ENCODE data around the gene PTRH2. TPM values are rescaled to one million over a fixed set of nuclear protein-coding genes. Genes with fewer than 3 reads are reported as not detected.

PTRH2 gene
- total RNA-seq, 4 donors from 2014 or later, result 11.7 to 60.2 (median 14.9) TPM

- H3K36me3 ChIP-seq, result peaks cover 0 to 78% (median 2%) of the 10 kb centered on the region in 3 donors
- H3K4me3 ChIP-seq, result no peak overlapping the region
- no peak for DNase-seq
- TF ChIP-seq CTCF (IDR thresholded peaks at IDR 0.05), result no peak
- no peak for TF ChIP-seq POLR2A (IDR thresholded peaks at IDR 0.05)
- H3K9me3 ChIP-seq, result no peaks in the 10 kb centered on the region
- H3K27ac ChIP-seq, result peak overlapping the region in 1 of 4 donors; percentile 22
- peaks cover 0 to 4% (median 0%) of the 10 kb centered on the region in 4 donors for H3K4me1 ChIP-seq
- no peaks in the 10 kb centered on the region for H3K27me3 ChIP-seq
Observed at GRCh38 chr17:59696682-59697277, 10.4 kb downstream of the PTRH2 start.

- no peaks in the 10 kb centered on the region for H3K9me3 ChIP-seq
- H3K36me3 ChIP-seq, result peaks cover 0 to 84% (median 2%) of the 10 kb centered on the region in 3 donors
- TF ChIP-seq CTCF (IDR thresholded peaks at IDR 0.05) (no peak), POLR2A (IDR thresholded peaks at IDR 0.05) (no peak)
- peak overlapping the region in 1 of 4 donors; percentile 22 for H3K27ac ChIP-seq
- H3K4me3 ChIP-seq, result no peak overlapping the region
- no peak for DNase-seq
- H3K4me1 ChIP-seq, result peaks cover 0 to 4% (median 0%) of the 10 kb centered on the region in 4 donors
- no peaks in the 10 kb centered on the region for H3K27me3 ChIP-seq
Observed at GRCh38 chr17:59695945-59696681, 11.1 kb downstream of the PTRH2 start.

GRCh38 chr17:59694344-59694743 is 12.9 kb downstream of the PTRH2 start:
- Histone ChIP-seq H3K4me3 (no peak overlapping the region), H3K9me3 (no peaks in the 10 kb centered on the region), H3K27ac (no peak overlapping the region), H3K36me3 (peaks cover 0 to 96% (median 2%) of the 10 kb centered on the region in 3 donors), H3K4me1 (peaks cover 0 to 4% (median 0%) of the 10 kb centered on the region in 4 donors), H3K27me3 (no peaks in the 10 kb centered on the region)
- TF ChIP-seq POLR2A (IDR thresholded peaks at IDR 0.05) (no peak), CTCF (IDR thresholded peaks at IDR 0.05) (no peak)
- DNase-seq, result no peak

GRCh38 chr17:59693582-59693981 is 13.6 kb downstream of the PTRH2 start:
- Histone ChIP-seq H3K9me3 (no peaks in the 10 kb centered on the region), H3K4me1 (peaks cover 0 to 4% (median 0%) of the 10 kb centered on the region in 4 donors), H3K4me3 (no peak overlapping the region), H3K27me3 (no peaks in the 10 kb centered on the region), H3K27ac (no peak overlapping the region), H3K36me3 (peaks cover 0 to 94% (median 2%) of the 10 kb centered on the region in 3 donors)
- DNase-seq, result no peak
- TF ChIP-seq CTCF (IDR thresholded peaks at IDR 0.05), result no peak
- no peak for TF ChIP-seq POLR2A (IDR thresholded peaks at IDR 0.05)

- Histone ChIP-seq H3K27ac (no peak overlapping the region), H3K36me3 (peaks cover 0 to 98% (median 9%) of the 10 kb centered on the region in 3 donors), H3K9me3 (no peaks in the 10 kb centered on the region), H3K27me3 (no peaks in the 10 kb centered on the region), H3K4me3 (no peak overlapping the region), H3K4me1 (no peaks in the 10 kb centered on the region)
- no peak for TF ChIP-seq CTCF (IDR thresholded peaks at IDR 0.05)
- DNase-seq, result no peak
Observed at GRCh38 chr17:59688496-59688895, 18.7 kb downstream of the PTRH2 start.
